DMS 273 (cell line): Measurements from ENCODE around the gene DHX8.
A peak's percentile ranks its signal among the peaks of the same experiment; 100 is the strongest.
"Not testable (repeated sequence)": the region's sequence is repeated elsewhere in the genome, so short reads cannot be mapped to it uniquely, and the experiment has no call there.

Experiments used
- DNase-seq: peaks from one replicate; lab custom pipeline; 2025; ENCODE audit not compliant: unreplicated experiment; lab: John Stamatoyannopoulos, UW

DHX8 gene

GRCh38 chr17:43483674-43484551, at the start of gene DHX8:
Gene DHX8, plus strand, starts transcription at chr17:43483975. Its CDS starts 63 bp downstream, at chr17:43484038.
- peak; percentile 99 for DNase-seq

GRCh38 chr17:43434902-43435319, 48.9 kb upstream of the DHX8 start:
- DNase-seq = no peak

- DNase-seq = no peak
Observed at GRCh38 chr17:43437756-43438155, 46.0 kb upstream of the DHX8 start.

GRCh38 chr17:43438626-43439025, 45.1 kb upstream of the DHX8 start:
- DNase-seq = no peak

GRCh38 chr17:43439041-43439440, 44.7 kb upstream of the DHX8 start:
- DNase-seq = peak; percentile 86

DNA sequence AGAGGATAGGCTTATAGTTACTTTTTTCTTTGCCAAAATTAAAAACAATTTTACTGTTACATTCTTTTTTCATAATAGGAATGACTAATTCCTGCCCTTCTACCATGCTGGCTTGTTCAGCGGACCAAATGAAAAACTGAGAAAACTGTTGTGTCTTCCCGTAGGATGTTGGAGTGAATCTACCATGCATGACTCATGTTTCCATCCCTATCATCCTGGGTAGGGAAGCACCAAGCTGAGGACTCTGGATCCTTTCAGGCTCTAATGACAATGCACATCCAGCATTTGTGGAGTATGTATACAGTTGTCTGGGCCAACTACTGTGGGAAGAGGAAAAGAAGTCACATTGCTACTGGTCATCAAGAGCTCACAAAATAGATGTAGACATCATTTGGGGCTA, 41.1 kb upstream of the DHX8 start:
- DNase-seq = no peak

DNA sequence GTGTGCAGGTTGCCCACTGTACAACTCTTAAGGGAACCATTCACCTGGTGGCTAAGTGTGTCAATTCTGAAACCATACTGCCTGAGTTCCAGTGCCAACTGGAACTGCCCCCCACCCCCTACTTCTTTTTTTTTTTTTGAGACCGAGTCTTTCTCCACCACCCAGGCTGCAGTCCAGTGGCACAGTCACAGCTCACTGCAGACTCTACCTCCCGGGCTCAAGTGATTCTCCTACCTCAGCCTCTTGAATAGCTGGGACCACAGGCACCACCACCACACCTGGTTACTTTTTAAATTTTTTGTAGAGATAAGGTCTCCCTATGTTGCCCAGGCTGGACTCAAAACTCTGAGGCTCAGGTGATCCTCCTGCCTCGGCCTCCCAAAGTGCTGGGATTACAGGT, 40.4 kb upstream of the DHX8 start:
- no peak for DNase-seq

- no peak for DNase-seq
Observed at GRCh38 chr17:43444223-43445008, 39.4 kb upstream of the DHX8 start.

- no peak for DNase-seq
Observed at GRCh38 chr17:43445009-43445589, 38.7 kb upstream of the DHX8 start.

DNA sequence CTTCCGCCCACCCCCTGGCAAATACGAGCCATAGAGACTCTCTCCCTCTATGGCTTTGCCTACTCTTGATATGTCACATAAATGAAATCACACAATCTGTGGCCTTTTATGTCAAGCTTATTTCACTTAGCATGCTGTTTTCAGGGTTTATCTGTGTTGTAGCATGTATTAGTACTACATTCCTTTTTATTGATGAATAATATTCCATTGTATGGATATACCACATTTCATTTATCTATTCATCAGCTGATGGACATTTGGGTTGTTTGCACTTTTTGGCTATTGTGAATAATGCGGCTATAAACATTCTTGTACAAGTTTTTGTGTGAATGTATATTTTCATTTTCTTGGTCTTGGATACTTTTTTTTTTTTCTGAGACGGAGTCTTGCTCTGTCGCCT, 37.0 kb upstream of the DHX8 start:
- no peak for DNase-seq

GRCh38 chr17:43448720-43449469, 34.9 kb upstream of the DHX8 start:
- DNase-seq = no peak

DNA sequence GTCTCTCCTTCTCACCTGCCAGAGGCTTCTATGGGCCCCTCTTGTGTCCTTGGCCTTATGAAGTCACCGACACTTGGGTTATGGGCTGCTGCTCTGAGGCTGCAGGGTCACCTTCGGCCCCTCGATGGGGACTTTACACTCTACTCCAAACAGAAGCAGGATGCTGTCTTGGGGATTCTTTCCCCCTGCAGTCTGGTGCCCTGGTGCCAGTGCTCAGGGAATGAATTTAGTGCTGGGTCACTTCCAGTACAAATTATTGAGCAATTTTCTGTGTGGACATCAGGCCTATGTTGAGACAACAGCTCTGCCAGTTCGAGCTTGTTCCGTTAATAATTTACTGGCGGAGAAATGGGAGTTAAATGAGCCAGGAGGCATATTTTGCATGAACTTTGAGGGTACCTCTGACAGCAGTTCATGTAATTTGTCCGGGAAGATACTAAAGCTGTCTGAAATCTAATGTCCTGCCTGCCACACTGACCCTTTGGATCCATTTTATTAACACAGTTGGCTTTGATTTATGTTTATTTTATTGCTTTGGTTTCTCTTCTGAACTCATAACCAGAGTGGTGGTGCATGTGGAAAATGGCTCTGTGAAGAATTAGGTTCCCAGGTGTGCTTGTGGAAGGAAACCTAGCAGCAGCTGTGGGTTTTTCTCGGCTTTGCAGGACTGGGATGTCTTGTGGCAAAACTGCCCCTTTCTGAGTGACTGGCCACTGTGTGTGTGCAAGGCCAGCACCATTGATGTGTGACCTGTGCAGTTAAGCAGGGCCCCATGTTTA, 34.1 kb upstream of the DHX8 start:
- no peak for DNase-seq

GRCh38 chr17:43450791-43451190, 33.0 kb upstream of the DHX8 start:
- not testable (repeated sequence) for DNase-seq

DNA sequence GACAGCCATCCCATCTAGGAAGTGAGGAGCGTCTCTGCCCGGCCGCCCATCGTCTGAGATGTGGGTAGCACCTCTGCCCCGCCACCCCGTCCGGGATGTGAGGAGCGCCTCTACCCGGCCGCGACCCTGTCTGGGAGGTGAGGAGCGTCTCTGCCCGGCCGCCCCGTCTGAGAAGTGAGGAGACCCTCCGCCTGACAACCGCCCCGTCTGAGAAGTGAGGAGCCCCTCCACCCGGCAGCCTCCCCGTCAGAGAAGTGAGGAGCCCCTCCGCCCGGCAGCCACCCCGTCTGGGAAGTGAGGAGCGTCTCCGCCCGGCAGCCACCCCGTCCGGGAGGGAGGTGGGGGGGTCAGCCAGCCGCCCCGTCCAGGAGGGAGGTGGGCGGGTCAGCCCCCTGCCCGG, 32.0 kb upstream of the DHX8 start:
- DNase-seq = not testable (repeated sequence)

DNA sequence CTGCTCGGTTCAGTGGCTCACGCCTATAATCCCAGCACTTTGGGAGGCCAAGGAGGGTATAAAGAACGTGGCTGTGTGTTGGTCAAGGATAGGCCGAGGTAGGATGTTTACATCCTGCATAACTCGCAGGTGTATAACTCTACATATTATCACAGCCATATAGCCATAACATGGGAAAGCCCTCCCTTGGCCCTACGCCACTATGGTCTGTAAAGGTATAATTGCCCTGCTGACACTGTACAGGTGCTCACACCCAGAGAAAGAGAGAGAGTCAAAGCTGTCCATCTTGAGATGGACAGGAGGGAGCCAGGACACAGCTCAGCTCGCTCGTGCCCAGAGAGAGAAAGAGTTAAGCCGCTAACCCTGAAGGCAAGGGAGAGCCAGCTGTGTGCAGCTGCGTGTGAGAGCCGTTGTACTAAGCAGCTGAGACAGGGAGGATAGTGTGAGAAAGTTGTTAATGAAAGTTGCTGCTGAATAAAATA, 30.4 kb upstream of the DHX8 start:
- DNase-seq = no peak

DNA sequence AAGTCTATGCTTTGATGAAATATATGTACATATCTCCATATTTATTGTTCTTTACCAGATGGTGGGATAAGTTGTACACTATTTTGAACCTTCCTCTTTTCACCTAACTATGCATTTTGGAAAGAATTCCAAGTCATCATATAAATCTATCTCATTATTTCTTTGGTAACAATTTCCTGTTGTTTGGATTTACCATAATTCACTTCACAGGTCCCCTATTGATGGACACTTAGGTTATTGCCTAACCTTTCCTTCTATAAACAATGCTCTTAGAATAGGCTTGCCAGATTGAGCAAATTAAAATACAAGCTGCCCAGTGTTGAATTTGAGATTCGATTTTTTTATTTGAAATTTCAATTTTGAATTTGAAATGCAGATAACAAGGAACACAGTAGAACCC, 28.9 kb upstream of the DHX8 start:
- no peak for DNase-seq

- no peak for DNase-seq
Observed at GRCh38 chr17:43456029-43456428, 27.7 kb upstream of the DHX8 start.

DNA sequence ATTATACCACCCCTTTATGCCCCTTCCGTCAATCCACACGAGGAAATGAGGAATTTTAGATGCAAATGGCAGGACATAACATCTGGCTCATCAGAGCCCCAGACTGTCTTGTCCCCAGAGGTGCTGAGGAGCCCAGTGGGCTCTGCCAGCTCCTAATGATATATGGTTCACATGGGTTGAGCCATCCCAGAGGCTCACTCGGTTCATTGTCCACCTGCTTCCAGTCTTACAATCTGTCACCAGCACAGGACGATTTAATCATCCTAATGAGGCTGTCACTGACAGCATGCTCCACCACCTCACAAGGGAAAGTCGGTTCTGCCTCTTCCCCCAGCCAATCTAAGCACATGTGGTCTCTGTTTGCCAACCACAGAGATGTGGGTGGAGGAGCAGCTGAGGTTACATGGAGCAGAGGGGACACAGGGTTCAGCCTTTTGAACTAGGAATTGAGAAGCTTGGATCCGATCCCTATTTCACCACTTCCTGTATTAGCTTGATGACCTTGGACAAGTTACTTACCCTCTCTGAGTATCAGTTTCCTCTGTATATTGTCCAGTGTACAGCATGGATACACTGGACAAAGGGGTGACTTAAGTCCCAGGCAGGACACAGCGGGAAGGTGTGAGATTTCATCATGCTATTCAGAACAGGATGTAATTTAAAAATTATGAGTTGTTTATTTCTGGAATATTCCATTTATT, 27.0 kb upstream of the DHX8 start:
- peak; percentile 87 for DNase-seq

GRCh38 chr17:43457362-43457692, 26.4 kb upstream of the DHX8 start:
- DNase-seq = no peak

DNA sequence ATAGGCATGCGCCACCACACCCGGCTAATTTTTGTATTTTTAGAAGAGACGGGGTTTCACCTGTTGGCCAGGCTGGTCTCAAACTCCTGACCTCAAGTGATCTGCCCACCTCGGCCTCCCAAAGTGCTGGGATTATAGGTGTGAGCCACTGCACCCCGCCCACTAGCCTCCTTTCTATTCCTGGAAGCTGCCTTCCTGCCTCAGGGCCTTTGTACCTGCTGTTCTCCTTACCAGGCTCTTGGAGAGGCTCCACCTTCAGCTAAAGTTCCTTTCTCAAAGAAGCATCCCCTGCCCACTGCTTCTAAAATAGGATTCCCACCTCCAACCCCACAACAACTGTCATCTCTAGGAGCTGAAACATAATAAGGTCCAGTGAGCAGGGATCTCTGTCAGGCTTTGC, 23.9 kb upstream of the DHX8 start:
- DNase-seq = not testable (repeated sequence)
